GM23338 (cell line): Measurements from ENCODE around the gene LMNTD2. TPM values are rescaled to one million over a fixed set of nuclear protein-coding genes. Genes with fewer than 3 reads are reported as not detected.

Experiments
- ATAC-seq: fragments of 200-7000 bp; cut with Tn5 transposase; 3 replicates; pipeline ENCODE4 v1.9.1; 2020
- DNase-seq: peaks from one replicate; pipeline ENCODE4 v3.0.0-alpha.2; 2015; ENCODE audit warnings: low spot score
- H2AFZ ChIP-seq: fragments of 200-600 bp; sonication (generic); 2 replicates; pipeline ENCODE4 v1.8.0; 2016; ENCODE audit warnings: antibody characterized with exemption, mild to moderate bottlenecking, moderate library complexity
- H3F3A ChIP-seq: fragments of 200-600 bp; sonication (generic); replicated peaks from 2 replicates; pipeline ENCODE4 v1.8.0; 2017; ENCODE audit warnings: antibody characterized with exemption, mixed run types, low read depth
- H3K27ac ChIP-seq: fragments of 200-600 bp; sonication (generic); 2 replicates; pipeline ENCODE4 v1.6.1; 2016; ENCODE audit warnings: low read depth
- H3K27me3 ChIP-seq: fragments of 200-600 bp; sonication (generic); 2 replicates; pipeline ENCODE4 v1.8.0; 2016; ENCODE audit warnings: mild to moderate bottlenecking, mixed run types, moderate library complexity; ENCODE audit not compliant: insufficient read depth
- H3K36me3 ChIP-seq: fragments of 200-600 bp; sonication (generic); 2 replicates; pipeline ENCODE4 v1.8.0; 2016; ENCODE audit warnings: mild to moderate bottlenecking; ENCODE audit not compliant: insufficient read depth
- H3K4me1 ChIP-seq: fragments of 200-600 bp; sonication (generic); 2 replicates; pipeline ENCODE4 v1.8.0; 2016; ENCODE audit warnings: mild to moderate bottlenecking, moderate library complexity; ENCODE audit not compliant: insufficient read depth
- H3K4me2 ChIP-seq: fragments of 200-600 bp; sonication (generic); 2 replicates; pipeline ENCODE4 v1.7.1; 2017; ENCODE audit warnings: mixed run types
- H3K4me3 ChIP-seq: fragments of 200-600 bp; sonication (generic); 2 replicates; pipeline ENCODE4 v1.6.1; 2016; ENCODE audit warnings: mixed run types
- H3K79me2 ChIP-seq: fragments of 200-600 bp; sonication (generic); replicated peaks from 2 replicates; pipeline ENCODE4 v1.8.0; 2017; ENCODE audit warnings: mild to moderate bottlenecking; ENCODE audit not compliant: insufficient read depth
- H3K9me2 ChIP-seq: fragments of 200-600 bp; sonication (generic); 2 replicates; pipeline ENCODE4 v1.8.0; 2017; ENCODE audit not compliant: insufficient read depth
- H4K20me1 ChIP-seq: fragments of 200-600 bp; sonication (generic); replicated peaks from 2 replicates; pipeline ENCODE4 v1.8.0; 2017; ENCODE audit warnings: mild to moderate bottlenecking; ENCODE audit not compliant: insufficient read depth
- H3K27ac Mint-ChIP-seq: 2 replicates; pipeline ENCODE4 v1.8.0; 2020; ENCODE audit warnings: inconsistent platforms, mild to moderate bottlenecking, moderate library complexity, mixed read lengths
- H3K27me3 Mint-ChIP-seq: 3 replicates; pipeline ENCODE4 v1.8.0; 2022; ENCODE audit warnings: low read depth, mild to moderate bottlenecking, moderate library complexity, mixed read lengths, inconsistent platforms; ENCODE audit not compliant: insufficient read depth, poor library complexity
- H3K36me3 Mint-ChIP-seq: 3 replicates; pipeline ENCODE4 v1.8.0; 2021; ENCODE audit warnings: low read depth, mild to moderate bottlenecking, inconsistent platforms, moderate library complexity, mixed read lengths
- H3K4me1 Mint-ChIP-seq: 3 replicates; pipeline ENCODE4 v1.8.0; 2020; ENCODE audit warnings: mild to moderate bottlenecking, inconsistent platforms, mixed read lengths
- H3K4me3 Mint-ChIP-seq: 3 replicates; pipeline ENCODE4 v1.8.0; 2021; ENCODE audit warnings: moderate library complexity, mild to moderate bottlenecking, inconsistent platforms, mixed read lengths
- H3K9me3 Mint-ChIP-seq: 3 replicates; pipeline ENCODE4 v1.8.0; 2020; ENCODE audit warnings: moderate library complexity, mild to moderate bottlenecking, inconsistent platforms, mixed read lengths
- CREB1 ChIP-seq: fragments of 250-450 bp; sonication (Bioruptor Pico); IDR thresholded peaks from 2 replicates; pipeline ENCODE4 v1.5.0; 2020; ENCODE audit warnings: low read depth, mild to moderate bottlenecking, moderate library complexity
- EZH2 ChIP-seq: fragments of 200-600 bp; sonication (generic); IDR thresholded peaks from one replicate; pipeline ENCODE4 v1.8.0; 2017; ENCODE audit warnings: antibody characterized with exemption, mild to moderate bottlenecking, low read depth; ENCODE audit not compliant: unreplicated experiment
- EZH2phosphoT487 ChIP-seq: fragments of 200-600 bp; sonication (generic); IDR thresholded peaks from one replicate; pipeline ENCODE4 v1.8.1; 2018; ENCODE audit warnings: antibody characterized with exemption; ENCODE audit not compliant: unreplicated experiment
- ZNF114 ChIP-seq: fragments of 250-450 bp; sonication (Bioruptor Pico); IDR thresholded peaks from 2 replicates; pipeline ENCODE4 v1.5.0; 2020; ENCODE audit warnings: mild to moderate bottlenecking, moderate library complexity
- ZNF462 ChIP-seq: fragments of 250-450 bp; sonication (Bioruptor Pico); IDR thresholded peaks from 2 replicates; pipeline ENCODE4 v1.5.0; 2020; ENCODE audit warnings: mild to moderate bottlenecking, moderate library complexity
- polyA plus RNA-seq: library from polyadenylated mRNA; unstranded; fragments of >200 nt; fragmentation: Nextera tagmentation; extraction: Ambion mirVana; gene quantifications from 2 replicates; pipeline ENCODE4 v1.2.1, GENCODE V29; 2016
- total RNA-seq: library from RNA; depleted of rRNA; stranded (reverse); fragments of >200 nt; shearing (Covaris generic); gene quantifications from 2 replicates; pipeline ENCODE4 v1.2.3, GENCODE V29; 2014

The LMNTD2 gene
- total and polyA plus RNA-seq, 2 experiments from 2014 or later = 1.3 to 2.1 TPM

GRCh38 chr11:554428-555226 is 5.9 kb downstream of the LMNTD2 start (continued):
- TF ChIP-seq ZNF462 (CRISPR knock-in tag) (no peak), CREB1 (CRISPR knock-in tag) (peak; percentile 45; the same call in 1 of the 2 replicates)

GRCh38 chr11:553988-554340 is 6.6 kb downstream of the LMNTD2 start:
- H3K27ac Mint-ChIP-seq = no peak overlapping the region
- ATAC-seq (no peak), DNase-seq (no peak)
- Histone ChIP-seq H4K20me1 (no peaks in the 10 kb centered on the region), H3K27me3 (peaks cover 28% of the 10 kb centered on the region), H3K4me1 (peaks cover 5% of the 10 kb centered on the region; the same call in 1 of the 2 replicates), H3K4me3 (no peak overlapping the region), H3F3A (0 out of 2 replicates have a peak, but pooled peaks cover 7% of the 10 kb centered on the region), H3K36me3 (no peaks in the 10 kb centered on the region), H3K9me2 (no peaks in the 10 kb centered on the region), H3K27ac (no peak overlapping the region), H2AFZ (no peak overlapping the region), H3K79me2 (no peaks in the 10 kb centered on the region), H3K4me2 (peak overlapping the region; percentile 87)
- no peak for TF ChIP-seq ZNF114 (CRISPR knock-in tag)
- no peak for TF ChIP-seq EZH2
- no peak for TF ChIP-seq CREB1 (CRISPR knock-in tag)
- no peak for TF ChIP-seq EZH2phosphoT487
- no peak for TF ChIP-seq ZNF462 (CRISPR knock-in tag)
- H3K36me3 Mint-ChIP-seq = no peaks in the 10 kb centered on the region
- peaks cover 2% of the 10 kb centered on the region; the same call in 1 of the 3 replicates for H3K9me3 Mint-ChIP-seq
- H3K4me1 Mint-ChIP-seq = peaks cover 6% of the 10 kb centered on the region; the same call in 2 of the 3 replicates
- no peak overlapping the region for H3K4me3 Mint-ChIP-seq
- H3K27me3 Mint-ChIP-seq = peaks cover 21% of the 10 kb centered on the region
